Right lobe of liver (tissue), 4 donors: ENCODE results near the gene APH1B.

ENCODE experiments used
- POLR2A ChIP-seq: fragments of 450-650 bp; IDR thresholded peaks from one replicate; pipeline ENCODE4 v1.6.1; 2017; ENCODE audit warnings: antibody characterized with exemption, mild to moderate bottlenecking
- TF ChIP-seq, protein P1 (sequence below), 4 donors: fragments of 200-600 bp in 3 of 4; fragments of 450-650 bp in 1 of 4; IDR thresholded peaks; one replicate each; pipeline versions ENCODE4 v1.5.1 to v1.8.0; 2016 to 2022; ENCODE audit warnings: antibody characterized with exemption in 4 of 4, mild to moderate bottlenecking in 2 of 4
- donor health status: DM: no; HTN: no; CAD: no.
- donor health status: DM: no; HTN: no; CAD: no.
- donor health status: DM: no; HTN: yes; CAD: no.

DNA sequence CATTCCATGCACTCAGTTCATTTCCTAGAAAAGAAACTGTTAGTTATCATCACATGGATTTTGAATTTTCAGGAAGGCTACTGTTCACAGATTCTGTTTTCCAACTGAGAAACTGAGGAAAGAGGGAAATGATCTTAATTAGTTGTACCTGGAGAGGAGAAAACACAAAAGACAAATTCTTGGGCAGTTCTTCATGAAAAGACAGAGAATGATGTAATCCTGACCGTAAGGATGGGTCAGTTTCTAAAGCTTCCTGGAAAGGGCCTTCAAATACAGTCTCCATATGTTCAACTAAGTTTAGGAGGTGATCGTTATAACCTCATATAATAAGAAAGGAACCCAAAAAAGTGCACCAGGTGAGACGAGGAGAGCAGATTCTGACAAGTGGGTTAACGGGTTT is 59.6 kb downstream of the APH1B start:
- TF ChIP-seq, protein P1, sequence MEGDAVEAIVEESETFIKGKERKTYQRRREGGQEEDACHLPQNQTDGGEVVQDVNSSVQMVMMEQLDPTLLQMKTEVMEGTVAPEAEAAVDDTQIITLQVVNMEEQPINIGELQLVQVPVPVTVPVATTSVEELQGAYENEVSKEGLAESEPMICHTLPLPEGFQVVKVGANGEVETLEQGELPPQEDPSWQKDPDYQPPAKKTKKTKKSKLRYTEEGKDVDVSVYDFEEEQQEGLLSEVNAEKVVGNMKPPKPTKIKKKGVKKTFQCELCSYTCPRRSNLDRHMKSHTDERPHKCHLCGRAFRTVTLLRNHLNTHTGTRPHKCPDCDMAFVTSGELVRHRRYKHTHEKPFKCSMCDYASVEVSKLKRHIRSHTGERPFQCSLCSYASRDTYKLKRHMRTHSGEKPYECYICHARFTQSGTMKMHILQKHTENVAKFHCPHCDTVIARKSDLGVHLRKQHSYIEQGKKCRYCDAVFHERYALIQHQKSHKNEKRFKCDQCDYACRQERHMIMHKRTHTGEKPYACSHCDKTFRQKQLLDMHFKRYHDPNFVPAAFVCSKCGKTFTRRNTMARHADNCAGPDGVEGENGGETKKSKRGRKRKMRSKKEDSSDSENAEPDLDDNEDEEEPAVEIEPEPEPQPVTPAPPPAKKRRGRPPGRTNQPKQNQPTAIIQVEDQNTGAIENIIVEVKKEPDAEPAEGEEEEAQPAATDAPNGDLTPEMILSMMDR (IDR thresholded peaks at IDR 0.05) = no peak
- no peak for TF ChIP-seq POLR2A
